OCI-LY7 (cell line): ENCODE measurements around the gene CDK5R1. TPM values are rescaled to one million over a fixed set of nuclear protein-coding genes. Genes with fewer than 3 reads are reported as not detected.
A peak's percentile ranks its signal among the peaks of the same experiment; 100 is the strongest.
"Not testable (repeated sequence)": the region's sequence is repeated elsewhere in the genome, so short reads cannot be mapped to it uniquely, and the experiment has no call there.

Experiments
- BruUV-seq: library from RNA; stranded (reverse); fragments of 400-500 nt; replicated peaks from 2 replicates; lab custom pipeline; 2021; lab: Mats Ljungman, UMichigan
- CTCF ChIA-PET: fragments of 300-600 bp; sonication (Branson Sonifier 250); formaldehyde crosslinking; loops from one replicate; lab custom pipeline; 2022; ENCODE audit warnings: antibody characterized with exemption; ENCODE audit not compliant: unreplicated experiment; lab: Charles Lee
- POLR2A ChIA-PET: fragments of 300-600 bp; sonication (Branson Sonifier 250); formaldehyde crosslinking; loops from one replicate; lab custom pipeline; 2022; ENCODE audit warnings: antibody characterized with exemption; lab: Charles Lee
- DNase-seq: peaks from one replicate; pipeline ENCODE4 v3.0.0-alpha.2; 2015; ENCODE audit warnings: low spot score
- H2AFZ ChIP-seq: fragments of 200-600 bp; sonication (generic), shearing (Covaris generic); 2 replicates; pipeline ENCODE4 v1.6.1; 2014; ENCODE audit warnings: mild to moderate bottlenecking, antibody characterized with exemption, low read length, moderate library complexity
- H3K27ac ChIP-seq: fragments of 200-600 bp; sonication (generic); 2 replicates; pipeline ENCODE4 v1.5.1; 2014; ENCODE audit warnings: mixed run types, low read depth, mild to moderate bottlenecking, moderate library complexity, low read length, inconsistent platforms; ENCODE audit not compliant: poor library complexity, severe bottlenecking
- H3K36me3 ChIP-seq: fragments of 200-600 bp; sonication (generic); 2 replicates; pipeline ENCODE4 v1.6.1; 2014; ENCODE audit warnings: mild to moderate bottlenecking, antibody characterized with exemption, low read length, moderate library complexity, mixed read lengths; ENCODE audit not compliant: insufficient read depth
- H3K4me1 ChIP-seq: fragments of 200-600 bp; sonication (generic); 2 replicates; pipeline ENCODE4 v1.5.1; 2014; ENCODE audit warnings: mild to moderate bottlenecking, low read length; ENCODE audit not compliant: insufficient read depth, poor library complexity, severe bottlenecking
- H3K4me2 ChIP-seq: fragments of 200-600 bp; sonication (generic); 2 replicates; pipeline ENCODE4 v1.6.1; 2014; ENCODE audit warnings: mild to moderate bottlenecking, low read length
- H3K4me3 ChIP-seq: fragments of 200-600 bp; sonication (generic); 2 replicates; pipeline ENCODE4 v1.5.1; 2014; ENCODE audit warnings: mild to moderate bottlenecking, low read depth, low read length; ENCODE audit not compliant: poor library complexity, severe bottlenecking
- H3K79me2 ChIP-seq: fragments of 200-600 bp; sonication (generic); 2 replicates; pipeline ENCODE4 v1.6.1; 2016; ENCODE audit warnings: low read depth, mild to moderate bottlenecking, low read length, moderate library complexity, mixed read lengths; ENCODE audit not compliant: insufficient read depth
- H3K9me2 ChIP-seq: fragments of 200-600 bp; sonication (generic); 2 replicates; pipeline ENCODE4 v1.6.1; 2016; ENCODE audit warnings: mild to moderate bottlenecking, low read length, mixed read lengths; ENCODE audit not compliant: insufficient read depth
- H3K9me3 ChIP-seq: fragments of 200-600 bp; sonication (generic); 2 replicates; pipeline ENCODE4 v1.6.1; 2014; ENCODE audit warnings: mild to moderate bottlenecking, mixed run types, low read length, mixed read lengths
- H4K20me1 ChIP-seq: fragments of 200-600 bp; sonication (generic); 2 replicates; pipeline ENCODE4 v1.6.1; 2014; ENCODE audit warnings: mild to moderate bottlenecking, antibody characterized with exemption, low read length, moderate library complexity, mixed read lengths; ENCODE audit not compliant: insufficient read depth
- EZH2phosphoT487 ChIP-seq: fragments of 200-600 bp; sonication (generic); IDR thresholded peaks from 2 replicates; pipeline ENCODE4 v1.6.1; 2018; ENCODE audit warnings: low read depth, borderline replicate concordance, mild to moderate bottlenecking, mixed run types, antibody characterized with exemption, low read length, moderate library complexity, mixed read lengths
- intact Hi-C: fragments of 100-400 bp; cut with micrococcal nuclease; formaldehyde crosslinking; loops from one replicate; pipeline ENCODE4 v1.10.0; 2022; ENCODE audit not compliant: unreplicated experiment
- total RNA-seq, 2 experiments: library from RNA; depleted of rRNA in 1 of 2; stranded (reverse); fragments of >200 nt in 1 of 2; shearing (Covaris generic) in 1 of 2; gene quantifications; 2 replicates each; pipeline ENCODE4 v1.2.3, GENCODE V29; 2014 to 2022
- TF ChIP-seq, protein P1 (sequence below): fragments of 200-600 bp; sonication (generic); conservative IDR thresholded peaks from 2 replicates; pipeline ENCODE4 v1.5.1; 2014; ENCODE audit warnings: mild to moderate bottlenecking, antibody characterized with exemption, low read length, moderate library complexity, mixed read lengths

The CDK5R1 gene
- total RNA-seq, 2 experiments from 2014 or later, result 1.3 to 2.2 TPM

DNA sequence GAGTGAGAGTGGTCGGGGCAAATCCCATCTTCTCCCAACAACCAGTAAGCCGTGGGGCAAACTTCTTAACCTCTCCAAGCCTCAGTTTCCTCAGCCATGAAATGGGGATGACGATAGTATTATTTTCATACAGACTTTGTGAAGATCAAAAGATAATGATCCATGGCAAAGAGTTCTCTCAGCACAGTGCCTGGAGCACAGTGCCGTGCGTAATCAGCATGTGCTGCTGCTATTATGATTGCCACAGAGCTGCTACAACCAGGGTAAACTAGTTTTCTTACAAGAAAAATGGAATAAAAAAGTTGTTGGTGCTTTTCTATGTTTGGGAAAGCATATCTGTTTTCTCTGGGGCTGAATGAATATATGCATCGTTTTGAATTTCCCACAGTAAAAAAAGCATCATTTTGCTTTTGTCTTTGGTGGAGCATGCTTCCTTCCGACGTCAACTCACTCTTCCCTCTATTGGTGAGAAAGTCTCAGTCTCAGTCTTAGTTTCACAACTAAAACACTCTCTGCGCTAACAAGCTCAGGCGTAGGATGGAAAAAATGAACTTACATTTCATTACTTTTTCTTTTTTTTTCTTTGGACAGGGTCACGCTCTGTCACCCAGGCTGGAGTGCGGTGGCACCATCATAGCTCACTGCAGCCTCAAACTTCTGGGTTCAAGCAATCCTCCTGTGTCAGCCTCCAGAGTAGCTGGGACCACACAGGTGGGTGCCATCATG, 37.2 kb downstream of the CDK5R1 start:
- DNase-seq, result peak; percentile 68
- peak overlapping the region; percentile 56 for H3K27ac ChIP-seq
- no peaks in the 10 kb centered on the region for H3K36me3 ChIP-seq
- no peaks in the 10 kb centered on the region for H3K79me2 ChIP-seq
- ChIA-PET POLR2A (interaction anchor here (0.7 to 2.6 kb wide), 6 partner anchors 17 to 327 kb away, joined by 3 to 14 read pairs (median 6); no protein-coding TSS in a partner anchor), CTCF (no interaction called here)
- peak overlapping the region; percentile 46 for H3K4me3 ChIP-seq
- BruUV-seq, result no TSS peak
- H3K9me2 ChIP-seq, result no peaks in the 10 kb centered on the region
- H3K4me1 ChIP-seq, result peaks cover 47% of the 10 kb centered on the region
- H3K9me3 ChIP-seq, result no peaks in the 10 kb centered on the region
- TF ChIP-seq, protein P1, sequence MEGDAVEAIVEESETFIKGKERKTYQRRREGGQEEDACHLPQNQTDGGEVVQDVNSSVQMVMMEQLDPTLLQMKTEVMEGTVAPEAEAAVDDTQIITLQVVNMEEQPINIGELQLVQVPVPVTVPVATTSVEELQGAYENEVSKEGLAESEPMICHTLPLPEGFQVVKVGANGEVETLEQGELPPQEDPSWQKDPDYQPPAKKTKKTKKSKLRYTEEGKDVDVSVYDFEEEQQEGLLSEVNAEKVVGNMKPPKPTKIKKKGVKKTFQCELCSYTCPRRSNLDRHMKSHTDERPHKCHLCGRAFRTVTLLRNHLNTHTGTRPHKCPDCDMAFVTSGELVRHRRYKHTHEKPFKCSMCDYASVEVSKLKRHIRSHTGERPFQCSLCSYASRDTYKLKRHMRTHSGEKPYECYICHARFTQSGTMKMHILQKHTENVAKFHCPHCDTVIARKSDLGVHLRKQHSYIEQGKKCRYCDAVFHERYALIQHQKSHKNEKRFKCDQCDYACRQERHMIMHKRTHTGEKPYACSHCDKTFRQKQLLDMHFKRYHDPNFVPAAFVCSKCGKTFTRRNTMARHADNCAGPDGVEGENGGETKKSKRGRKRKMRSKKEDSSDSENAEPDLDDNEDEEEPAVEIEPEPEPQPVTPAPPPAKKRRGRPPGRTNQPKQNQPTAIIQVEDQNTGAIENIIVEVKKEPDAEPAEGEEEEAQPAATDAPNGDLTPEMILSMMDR, result peak; percentile 30; the same call in 1 of the 2 replicates
- TF ChIP-seq EZH2phosphoT487, result no peak
- H3K4me2 ChIP-seq, result peak overlapping the region; percentile 71
- no peaks in the 10 kb centered on the region for H4K20me1 ChIP-seq
- H2AFZ ChIP-seq, result peak overlapping the region; percentile 37; the same call in 1 of the 2 replicates
- intact Hi-C loops, result loop anchor here (1.0 kb wide), 3 partner anchors 21 to 41 kb away; no protein-coding TSS in a partner anchor

GRCh38 chr17:32524553-32524880, 37.7 kb downstream of the CDK5R1 start:
- H2AFZ ChIP-seq, intact Hi-C loops, CTCF ChIA-PET, H3K9me3 ChIP-seq, BruUV-seq, H3K79me2 ChIP-seq, H4K20me1 ChIP-seq, DNase-seq, H3K36me3 ChIP-seq, H3K9me2 ChIP-seq: not testable (repeated sequence)
- Histone ChIP-seq H3K4me2 (peak overlapping the region; percentile 71), H3K27ac (peak overlapping the region; percentile 56), H3K4me3 (peak overlapping the region; percentile 46), H3K4me1 (peaks cover 42% of the 10 kb centered on the region)
- POLR2A ChIA-PET, result interaction anchor here (0.6 to 2.6 kb wide), 7 partner anchors 9 to 598 kb away, joined by 3 to 14 read pairs (median 4); no protein-coding TSS in a partner anchor

DNA sequence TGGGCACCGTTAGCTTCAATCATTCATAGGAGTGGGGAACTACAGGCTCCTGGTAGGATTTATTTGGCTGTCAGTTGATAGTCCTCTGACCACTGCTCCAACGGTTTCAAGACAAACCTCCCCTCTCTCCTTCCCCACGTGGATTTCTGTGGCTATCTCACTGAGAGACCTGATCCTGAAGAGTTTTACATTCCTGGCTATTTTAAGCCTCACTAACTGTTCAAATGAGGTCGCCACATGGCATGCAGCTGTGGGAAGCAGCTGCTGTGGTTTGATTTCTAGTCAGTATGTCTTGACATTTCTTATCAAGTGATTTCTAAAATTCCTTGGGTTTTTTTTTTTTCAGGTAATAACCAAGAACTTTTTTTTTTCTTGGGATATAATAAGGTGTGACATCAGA, 38.3 kb downstream of the CDK5R1 start:
- H3K79me2 ChIP-seq, result no peaks in the 10 kb centered on the region
- H3K9me3 ChIP-seq, result no peaks in the 10 kb centered on the region
- no TSS peak for BruUV-seq
- H3K36me3 ChIP-seq, result no peaks in the 10 kb centered on the region
- ChIA-PET CTCF (interaction anchor here (0.6 kb wide), 1 partner anchor 983 kb away, joined by 3 read pairs; no protein-coding TSS in a partner anchor), POLR2A (interaction anchor here (0.6 to 0.9 kb wide), 5 partner anchors 8 to 599 kb away, joined by 3 to 4 read pairs (median 3); no protein-coding TSS in a partner anchor)
- H3K4me2 ChIP-seq, result 0 out of 2 replicates have a peak overlapping the region, but pooled peaks have one; percentile 1
- no peak overlapping the region for H2AFZ ChIP-seq
- no peak for DNase-seq
- TF ChIP-seq, protein P1, result no peak
- no peak for TF ChIP-seq EZH2phosphoT487
- H3K9me2 ChIP-seq, result no peaks in the 10 kb centered on the region
- H3K27ac ChIP-seq, result no peak overlapping the region
- H3K4me3 ChIP-seq, result no peak overlapping the region
- intact Hi-C loops, result no loop called here
- peaks cover 36% of the 10 kb centered on the region for H3K4me1 ChIP-seq
- no peaks in the 10 kb centered on the region for H4K20me1 ChIP-seq
